Measurements from ENCODE around the gene ATP10A.

The ATP10A gene

DNA sequence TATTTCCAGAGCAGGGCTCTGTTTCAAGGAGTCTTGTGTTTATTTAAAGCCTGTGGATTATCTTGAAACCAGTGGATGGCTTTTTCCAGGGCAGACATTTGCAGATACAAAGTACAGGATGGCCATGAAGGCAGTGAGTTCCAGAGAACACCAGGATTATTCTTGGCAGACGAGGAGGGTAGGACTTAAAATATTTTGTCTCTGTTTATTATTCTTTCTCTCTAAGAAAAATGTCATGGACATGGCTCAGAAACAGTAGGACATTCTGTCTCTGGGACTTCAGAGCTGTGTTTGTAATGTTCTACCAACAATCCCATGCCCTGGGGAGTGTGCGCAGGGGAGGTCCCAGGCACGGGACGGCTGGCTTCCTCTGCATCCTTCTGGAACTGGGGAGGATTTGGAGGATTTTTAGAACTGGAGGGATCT, 125.9 kb downstream of the ATP10A start:
- DNase-seq, result no peak

DNA sequence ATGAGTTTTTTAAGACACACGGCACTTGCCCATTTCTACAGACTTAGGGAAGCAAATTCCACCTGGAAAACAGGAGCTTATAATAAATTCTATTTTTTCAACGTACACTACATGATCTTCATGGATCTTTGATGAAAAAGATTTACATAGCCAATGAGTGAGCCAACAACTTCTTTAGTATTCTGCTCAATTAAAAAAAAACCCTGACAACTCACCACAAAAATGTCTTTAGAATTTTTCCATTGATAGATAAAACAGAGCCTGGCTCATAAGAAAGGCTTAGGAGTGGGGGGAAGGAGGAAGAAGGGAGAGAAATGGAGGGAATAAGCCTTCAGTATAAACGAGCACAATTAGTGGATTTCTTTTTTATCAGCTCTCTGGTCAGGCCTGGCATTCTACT, 126.7 kb downstream of the ATP10A start:
- DNase-seq, result no peak

GRCh38 chr15:25735550-25736384, 127.4 kb downstream of the ATP10A start:
- no peak for DNase-seq

DNA sequence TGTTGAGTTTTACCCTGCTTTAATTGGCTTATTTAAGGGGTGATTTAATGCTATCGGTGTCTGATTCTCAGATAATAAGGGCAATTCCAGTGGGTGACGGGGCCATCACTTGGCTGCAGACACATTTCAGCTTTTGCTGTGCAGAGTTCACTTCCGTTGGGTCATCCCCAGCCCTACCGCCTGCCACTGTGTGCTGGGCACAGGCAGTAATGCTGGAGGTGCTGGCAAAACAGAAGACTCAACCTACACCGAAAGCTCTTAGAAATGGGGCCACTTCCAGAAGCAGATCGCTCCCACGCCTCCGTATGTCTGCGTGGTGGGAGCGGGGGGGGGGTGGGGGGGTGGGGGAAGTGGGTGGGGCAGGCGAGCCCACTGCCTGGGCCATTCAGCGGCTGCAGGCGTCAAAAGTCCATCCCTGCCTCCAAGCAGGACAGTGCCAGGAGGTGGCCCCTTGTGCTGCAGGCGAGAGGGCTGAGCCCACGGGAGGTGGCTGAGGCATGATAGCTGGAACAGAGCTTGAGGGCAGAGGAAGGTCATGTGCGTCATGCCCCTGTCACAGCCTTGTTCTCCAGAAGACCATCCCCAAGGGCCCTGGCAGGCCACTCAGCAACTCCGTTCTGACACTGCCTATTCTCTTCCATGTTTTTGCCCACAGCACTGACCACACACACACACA, 128.3 kb downstream of the ATP10A start:
- no peak for DNase-seq

GRCh38 chr15:25733856-25734679, 129.1 kb downstream of the ATP10A start:
- no peak for DNase-seq

DNA sequence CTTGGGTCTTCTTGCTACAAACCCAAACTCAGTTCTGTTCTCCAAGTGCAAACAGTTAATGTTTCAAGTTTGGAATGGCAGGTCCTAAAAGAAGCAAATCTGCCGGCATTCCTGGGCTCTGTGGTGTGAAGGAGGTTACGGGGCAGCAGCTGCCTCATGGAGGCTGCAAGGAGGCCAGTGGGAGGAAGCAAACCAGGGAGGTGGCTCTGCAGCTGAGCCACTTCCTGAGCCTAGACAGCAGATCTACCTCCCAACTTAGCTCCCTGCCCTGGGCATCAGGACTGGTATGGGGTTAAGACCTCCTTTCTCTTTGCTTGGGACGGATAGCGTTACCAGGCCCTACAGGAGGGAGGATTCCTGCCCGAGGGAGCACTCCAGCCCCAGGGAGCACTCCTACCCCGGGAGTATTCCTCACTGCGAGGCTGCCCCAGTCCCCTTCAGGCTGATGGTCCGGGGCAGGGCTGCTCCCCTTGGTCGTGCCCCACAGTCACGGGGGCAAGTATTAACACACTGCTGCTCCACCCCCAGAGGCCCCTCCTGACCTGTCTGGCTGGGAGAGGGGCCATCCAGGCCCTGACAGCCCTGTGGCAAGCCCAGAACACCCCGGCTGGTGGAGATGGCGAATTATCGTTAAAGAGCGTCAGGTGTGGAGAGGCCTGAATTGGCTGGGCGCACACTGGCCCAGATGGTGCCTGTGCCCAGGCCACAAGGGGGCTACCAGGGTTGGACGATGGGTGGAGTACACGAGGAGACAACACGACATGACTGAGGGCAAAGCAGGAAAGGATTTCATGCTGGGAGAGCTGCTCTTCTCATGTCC, 129.9 kb downstream of the ATP10A start:
- no peak for DNase-seq

DNA sequence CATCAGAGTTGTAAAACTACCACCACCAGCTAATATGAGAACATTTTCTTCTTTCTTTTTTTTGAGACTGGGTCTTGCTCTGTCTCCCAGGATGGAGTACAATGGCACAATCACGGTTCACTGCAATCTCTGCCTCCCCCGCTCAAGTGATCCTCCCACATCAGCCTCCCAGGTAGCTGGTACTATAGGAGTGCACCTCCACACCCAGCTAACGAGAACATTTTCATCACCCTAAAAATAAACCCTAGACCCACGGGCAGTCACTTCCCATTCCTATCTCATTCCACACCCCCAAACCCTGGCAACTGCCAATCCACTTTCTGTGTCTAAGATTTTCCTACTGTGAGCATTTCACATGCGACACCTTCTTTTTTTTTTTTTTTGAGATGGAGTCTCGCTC, 130.9 kb downstream of the ATP10A start:
- DNase-seq, result no peak

DNA sequence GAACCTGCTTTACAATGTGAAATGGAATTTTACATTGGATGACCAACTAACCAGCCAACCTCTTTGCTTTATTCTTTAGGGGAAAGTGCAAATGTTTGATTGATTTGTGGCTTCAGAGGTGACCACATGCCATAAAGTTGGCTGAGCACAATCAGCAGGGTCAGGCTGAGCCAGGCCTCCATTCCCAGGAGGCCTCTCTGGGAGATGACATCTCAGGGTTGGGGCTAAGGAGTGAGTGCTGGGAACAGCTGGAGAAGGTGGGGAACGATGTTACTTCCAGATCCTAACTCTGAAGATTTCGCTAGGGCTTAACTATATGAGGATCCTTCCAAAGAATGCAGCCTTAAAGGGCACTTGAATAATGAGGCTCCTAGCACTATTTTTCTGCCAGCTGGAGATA, 131.7 kb downstream of the ATP10A start:
- DNase-seq, result no peak

GRCh38 chr15:25730918-25731317, 132.2 kb downstream of the ATP10A start:
- DNase-seq, result no peak

DNA sequence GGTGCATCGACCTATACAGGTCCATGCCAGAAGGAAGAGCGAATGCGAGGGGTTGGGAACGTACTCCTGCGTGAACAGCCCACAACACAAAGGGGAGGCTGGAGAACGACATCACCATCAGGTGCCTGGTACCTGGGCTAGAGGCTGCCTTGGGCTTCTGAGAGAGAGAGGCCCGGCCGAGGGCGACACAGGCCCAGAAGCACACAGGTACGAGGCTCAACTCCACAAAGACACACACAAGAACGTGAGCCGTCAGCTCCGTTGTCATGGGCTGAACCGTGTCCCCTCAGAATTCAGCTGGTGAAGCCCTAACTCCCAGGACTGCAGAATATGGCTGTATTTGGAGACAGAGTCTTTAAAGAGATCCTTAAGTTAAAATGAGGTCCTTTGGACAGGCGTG, 134.3 kb downstream of the ATP10A start:
- no peak for DNase-seq

GRCh38 chr15:25727867-25728600, 135.1 kb downstream of the ATP10A start:
- no peak for DNase-seq

DNA sequence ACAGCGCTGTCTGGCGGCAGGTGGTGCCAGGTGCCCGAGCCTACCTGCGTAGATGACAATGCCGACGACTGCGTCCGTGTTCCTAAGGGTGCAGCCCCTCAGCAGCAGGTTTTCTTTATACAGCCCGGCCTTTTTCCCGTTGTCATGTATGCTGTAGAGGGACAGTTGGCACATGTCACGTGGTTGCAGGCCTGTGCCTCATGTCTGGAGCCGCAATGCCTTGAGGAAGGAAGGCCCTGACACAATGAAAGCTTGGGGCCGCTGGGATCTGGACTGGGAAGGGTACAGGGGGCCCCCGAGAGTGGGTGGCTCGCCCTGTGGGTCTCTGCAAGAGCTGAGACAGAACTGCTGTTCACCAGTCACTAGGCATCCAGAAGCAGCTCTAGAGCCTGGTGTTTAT, 136.0 kb downstream of the ATP10A start:
- DNase-seq, result no peak

DNA sequence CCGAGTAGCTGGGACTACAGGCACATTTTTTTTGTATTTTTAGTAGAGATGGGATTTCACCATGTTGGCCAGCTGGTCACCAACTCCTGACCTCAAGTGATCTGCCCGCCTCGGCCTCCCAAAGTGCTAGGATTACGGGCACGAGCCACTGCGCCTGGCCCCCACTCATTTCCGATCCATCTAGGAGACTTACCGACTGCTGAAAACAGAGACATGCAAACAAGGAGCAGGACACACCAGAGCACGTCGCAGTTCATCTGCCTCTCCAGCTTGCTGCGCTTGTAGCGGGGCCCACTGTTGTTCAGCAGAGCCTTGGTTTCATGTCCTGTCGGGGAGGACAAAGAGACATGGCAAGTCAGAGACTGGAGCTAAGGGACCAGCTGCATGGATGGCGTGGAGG, 137.4 kb downstream of the ATP10A start:
- DNase-seq, result no peak

GRCh38 chr15:25724899-25725298, 138.2 kb downstream of the ATP10A start:
- DNase-seq, result no peak

DNA sequence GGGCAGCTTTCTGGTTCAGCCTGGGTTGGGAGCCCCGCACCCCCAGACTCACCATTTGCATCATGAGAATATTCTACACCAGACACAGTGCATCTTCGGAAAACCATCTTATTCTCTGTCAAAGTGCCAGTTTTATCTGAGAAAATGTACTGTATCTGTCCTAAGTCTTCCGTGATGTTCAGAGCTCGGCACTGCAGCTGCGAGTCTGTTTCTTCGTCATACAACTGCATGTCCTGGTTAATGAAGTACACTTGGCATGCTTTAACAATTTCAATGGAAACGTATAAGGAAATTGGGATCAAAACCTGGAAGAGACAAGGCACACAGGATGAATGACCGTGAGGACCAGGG, 141.5 kb downstream of the ATP10A start:
- DNase-seq, result no peak

DNA sequence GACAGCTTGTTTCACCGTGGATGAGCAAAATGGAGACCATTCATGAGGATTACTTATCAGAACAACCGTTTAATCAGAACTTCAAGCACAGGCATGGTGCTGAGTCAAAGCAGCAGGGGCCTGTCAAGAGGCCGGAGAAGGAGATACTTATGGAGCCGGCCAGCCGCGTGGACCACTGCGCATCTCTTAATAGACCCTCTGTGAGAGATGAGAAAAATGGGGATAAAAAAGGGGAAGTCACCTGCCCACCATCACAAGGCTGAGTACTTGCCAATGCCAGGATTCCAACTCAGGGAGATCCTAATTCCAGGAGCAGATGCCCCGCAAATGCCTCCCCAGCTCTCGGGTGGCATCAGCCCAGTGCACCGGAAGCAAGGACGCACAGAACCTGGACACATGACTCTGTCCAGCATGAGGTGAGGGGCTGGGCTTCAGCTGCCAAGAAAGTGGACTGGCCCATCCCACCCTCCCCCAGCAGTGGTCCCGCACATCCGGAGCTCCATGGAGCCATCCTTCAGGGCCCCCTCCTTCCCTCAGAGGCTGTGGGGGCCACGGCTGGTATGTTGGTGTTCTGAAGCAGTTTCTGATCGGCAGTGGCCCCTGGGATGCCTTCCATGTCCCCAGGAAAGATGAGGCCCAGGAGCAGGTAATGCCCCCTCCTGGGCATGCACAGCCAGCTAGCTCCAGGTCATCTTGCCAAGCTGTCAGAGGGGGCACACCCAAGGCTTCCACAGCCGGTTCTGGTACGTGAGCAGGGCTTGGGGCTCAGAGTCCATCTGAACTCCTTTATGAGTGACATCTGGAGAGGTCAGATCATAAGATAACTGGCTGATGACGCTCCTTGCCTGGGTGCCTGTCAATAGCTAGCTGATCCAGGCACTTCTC, 143.8 kb downstream of the ATP10A start:
- DNase-seq, result no peak

DNA sequence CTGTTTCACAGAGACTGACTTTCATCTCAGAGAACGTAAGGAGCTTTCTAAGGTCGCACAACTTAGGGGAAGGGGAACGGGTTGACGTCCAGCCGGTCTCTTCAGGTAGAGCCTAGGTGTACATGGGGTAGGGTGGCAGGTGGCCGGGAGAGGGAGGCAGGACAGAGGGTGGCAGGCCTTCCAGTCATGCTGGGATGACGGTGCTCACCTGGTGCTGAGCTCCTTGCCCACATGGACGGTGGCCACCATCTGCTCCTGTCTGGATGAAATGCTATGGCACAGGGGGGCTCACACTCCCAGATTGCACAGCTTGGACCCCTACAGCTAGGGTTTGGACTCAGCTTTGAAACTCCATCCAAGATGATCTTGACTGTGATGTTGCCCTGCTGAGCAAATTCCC, 144.5 kb downstream of the ATP10A start:
- no peak for DNase-seq

GRCh38 chr15:25718169-25718536, 145.0 kb downstream of the ATP10A start:
- DNase-seq, result no peak

DNA sequence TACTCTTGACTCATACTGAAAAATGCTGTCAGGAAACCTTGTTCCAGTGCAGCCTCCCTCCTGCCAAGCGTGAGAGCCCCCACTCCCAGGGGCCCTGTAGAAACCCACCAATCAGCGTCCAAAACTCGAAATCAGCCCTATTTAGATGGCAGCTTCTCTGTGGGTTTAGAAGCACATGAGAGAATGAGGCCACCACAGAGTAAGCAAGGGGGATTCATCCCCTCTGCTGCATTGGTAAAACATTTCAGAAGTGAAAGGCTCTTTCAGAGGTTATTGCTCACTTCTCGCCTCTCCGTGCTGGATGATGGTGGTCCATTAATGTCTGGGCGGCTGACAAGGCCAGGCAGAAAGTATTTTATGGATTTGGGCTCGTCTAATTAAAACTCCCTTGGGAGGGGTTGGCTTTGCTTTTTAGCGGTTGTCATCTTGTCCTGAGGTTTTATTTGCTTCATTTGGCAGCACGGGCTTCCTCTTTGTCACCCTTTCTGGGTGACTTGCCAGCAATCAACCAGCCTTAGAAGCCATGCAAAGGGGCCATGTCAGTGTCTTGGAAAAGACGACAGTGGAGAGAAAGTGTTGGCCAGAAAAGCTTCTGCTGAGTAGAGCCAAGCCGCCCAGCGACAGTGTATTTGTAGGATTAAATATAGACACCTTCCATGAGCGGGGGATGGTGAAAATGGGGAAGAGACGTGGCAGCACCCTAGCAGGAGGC, 145.5 kb downstream of the ATP10A start:
- no peak for DNase-seq

GRCh38 chr15:25717127-25717456, 146.0 kb downstream of the ATP10A start:
- DNase-seq, result no peak
